Measurements from ENCODE around the gene PCLO.
"Not testable (repeated sequence)": the region's sequence is repeated elsewhere in the genome, so short reads cannot be mapped to it uniquely, and the experiment has no call there.

PCLO gene

DNA sequence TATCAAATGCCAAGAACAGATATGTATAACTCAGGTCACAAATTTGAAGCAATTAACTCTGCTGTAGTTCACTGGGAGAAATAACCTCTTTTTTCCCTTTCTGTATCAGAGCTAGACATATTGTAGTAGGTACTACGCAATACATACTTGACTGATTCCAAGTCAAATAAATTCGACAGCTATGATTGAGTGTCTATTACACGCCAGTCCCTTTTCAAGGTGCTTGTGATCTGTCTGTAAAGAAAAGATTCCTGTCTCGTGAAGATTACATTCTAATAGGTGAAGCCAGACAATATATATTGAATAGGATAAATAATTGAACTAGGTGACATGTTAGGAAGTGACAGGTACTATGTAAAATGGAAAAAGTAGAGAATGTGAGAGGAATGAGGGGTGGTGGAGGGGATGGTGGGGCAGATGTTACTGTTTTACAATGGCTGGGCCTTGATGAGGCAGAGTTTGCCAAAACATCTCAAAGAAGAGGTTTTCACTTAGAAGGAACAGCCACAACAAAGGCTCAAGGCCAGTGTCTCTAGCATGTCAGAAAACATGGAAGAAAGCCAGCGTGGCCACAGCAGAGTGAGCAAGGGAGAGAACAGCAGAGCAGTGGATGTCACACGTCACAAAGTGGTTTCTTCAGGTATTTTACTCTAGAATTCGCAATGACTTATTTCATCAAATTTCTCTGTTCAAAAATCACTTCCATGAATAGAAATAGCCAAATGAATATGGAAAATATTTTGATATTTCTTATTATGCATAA lies 436.5 kb downstream of the PCLO start:
- DNase-seq = no peak

DNA sequence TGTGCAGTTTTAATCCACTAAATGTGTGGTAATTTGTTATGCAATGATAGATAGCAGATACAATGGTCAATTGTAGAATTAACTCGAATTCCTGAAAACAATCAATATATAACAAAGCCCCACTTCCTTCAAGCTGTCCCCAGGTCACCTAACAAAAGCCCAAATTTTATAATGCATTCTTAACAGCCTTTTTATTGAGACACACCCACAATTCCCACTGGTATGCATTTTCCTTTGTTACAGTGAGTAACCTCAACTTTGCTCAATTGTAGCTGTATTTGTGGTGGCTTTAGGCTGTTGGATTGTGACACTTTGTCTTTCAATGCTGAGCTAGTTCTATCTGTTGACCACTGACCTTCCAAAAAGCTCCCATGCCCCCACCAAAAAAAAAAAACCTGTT lies 439.3 kb downstream of the PCLO start:
- DNase-seq = no peak

DNA sequence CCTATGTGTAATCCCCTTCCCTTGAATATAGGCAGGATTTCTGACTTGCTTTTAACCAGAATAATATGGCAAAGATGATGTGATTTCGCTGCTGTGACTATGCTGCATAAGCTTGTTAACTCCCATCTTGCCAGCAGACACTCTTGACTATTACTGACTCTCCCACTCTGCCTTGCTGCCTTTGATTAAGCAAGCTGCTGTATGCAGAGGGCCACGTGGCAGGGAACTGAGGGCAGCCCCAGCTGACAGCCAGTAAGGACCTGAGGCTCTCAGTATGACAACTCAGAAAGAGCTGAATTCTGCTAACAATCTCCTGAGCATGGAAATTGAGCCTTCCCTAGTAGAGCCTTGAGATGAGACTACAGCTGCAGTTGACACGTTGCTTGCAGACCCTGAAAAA lies 439.7 kb downstream of the PCLO start:
- no peak for DNase-seq

DNA sequence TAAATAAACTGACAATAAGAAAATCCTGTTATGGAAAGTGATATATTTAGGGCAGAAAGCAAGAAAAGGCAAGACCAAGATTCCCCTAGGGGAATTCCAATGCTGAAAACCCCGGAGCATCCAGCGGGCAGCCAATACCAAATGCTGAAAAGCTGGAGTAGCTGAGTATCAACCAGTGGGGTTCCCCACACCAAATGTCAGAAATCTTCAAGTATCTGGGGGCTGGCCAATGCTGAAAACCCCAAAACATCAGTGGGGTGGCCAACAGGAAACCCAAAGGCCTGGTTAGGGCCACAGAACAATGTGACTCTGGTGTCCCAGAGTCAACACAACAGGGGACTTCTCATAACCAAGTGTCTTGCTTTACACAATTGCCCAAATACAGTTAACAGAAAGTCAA lies 447.3 kb downstream of the PCLO start:
- no peak for DNase-seq

DNA sequence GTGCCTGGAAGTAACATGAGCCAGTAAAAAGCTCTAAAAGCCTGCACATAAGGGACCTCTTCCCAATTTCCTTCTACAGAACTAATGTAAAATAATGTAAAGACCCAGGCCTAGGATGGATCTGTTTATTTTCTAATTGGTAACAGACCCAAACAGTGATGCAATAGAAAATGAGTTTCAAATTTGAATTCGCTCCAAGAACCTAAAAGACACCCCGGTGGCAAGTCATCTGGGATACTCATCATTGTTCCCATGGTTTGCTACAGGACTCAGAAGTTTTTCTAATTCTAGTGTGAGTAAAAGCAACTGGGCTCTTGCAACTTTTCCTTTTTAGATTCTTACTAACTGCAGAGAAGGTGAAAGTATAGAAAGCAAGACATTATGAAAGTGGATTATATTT lies 447.8 kb downstream of the PCLO start:
- no peak for DNase-seq

DNA sequence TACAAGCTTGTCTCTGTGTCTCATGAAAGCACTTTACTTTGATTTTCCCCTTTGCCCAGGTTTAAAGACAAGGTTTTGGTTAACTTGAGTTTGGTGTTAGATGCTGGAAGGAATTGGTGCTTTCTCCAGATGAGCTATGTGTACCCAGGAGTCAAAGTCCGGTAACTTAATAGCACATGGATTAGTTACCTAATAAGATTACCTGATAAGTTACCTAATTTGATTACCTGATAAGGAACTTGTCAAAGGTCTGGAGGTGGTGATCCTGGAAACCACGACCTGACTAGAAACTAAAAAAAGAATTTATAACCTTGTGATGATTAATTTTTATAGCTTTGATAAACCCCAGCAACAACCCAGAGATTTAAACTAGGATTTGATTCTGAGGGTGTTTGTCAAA lies 449.2 kb downstream of the PCLO start:
- no peak for DNase-seq

DNA sequence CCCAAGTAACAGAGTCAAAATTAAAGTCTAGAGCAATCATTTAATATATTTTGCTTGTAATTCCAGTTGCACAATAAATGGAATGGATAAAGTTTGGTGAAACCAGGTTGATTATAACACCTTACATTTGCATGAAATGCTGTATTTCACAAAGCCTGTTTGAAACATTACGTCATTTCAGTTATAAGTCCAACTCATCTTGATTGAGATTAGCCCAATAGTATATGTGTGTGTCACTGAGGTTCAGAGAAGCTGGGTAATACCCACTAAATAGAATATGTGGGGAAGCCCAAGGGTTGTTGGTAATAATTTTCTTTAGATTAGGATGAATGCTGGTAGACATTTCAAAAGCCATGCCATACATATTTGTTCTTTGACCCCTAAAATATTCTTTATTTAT lies 456.3 kb downstream of the PCLO start:
- not testable (repeated sequence) for DNase-seq

DNA sequence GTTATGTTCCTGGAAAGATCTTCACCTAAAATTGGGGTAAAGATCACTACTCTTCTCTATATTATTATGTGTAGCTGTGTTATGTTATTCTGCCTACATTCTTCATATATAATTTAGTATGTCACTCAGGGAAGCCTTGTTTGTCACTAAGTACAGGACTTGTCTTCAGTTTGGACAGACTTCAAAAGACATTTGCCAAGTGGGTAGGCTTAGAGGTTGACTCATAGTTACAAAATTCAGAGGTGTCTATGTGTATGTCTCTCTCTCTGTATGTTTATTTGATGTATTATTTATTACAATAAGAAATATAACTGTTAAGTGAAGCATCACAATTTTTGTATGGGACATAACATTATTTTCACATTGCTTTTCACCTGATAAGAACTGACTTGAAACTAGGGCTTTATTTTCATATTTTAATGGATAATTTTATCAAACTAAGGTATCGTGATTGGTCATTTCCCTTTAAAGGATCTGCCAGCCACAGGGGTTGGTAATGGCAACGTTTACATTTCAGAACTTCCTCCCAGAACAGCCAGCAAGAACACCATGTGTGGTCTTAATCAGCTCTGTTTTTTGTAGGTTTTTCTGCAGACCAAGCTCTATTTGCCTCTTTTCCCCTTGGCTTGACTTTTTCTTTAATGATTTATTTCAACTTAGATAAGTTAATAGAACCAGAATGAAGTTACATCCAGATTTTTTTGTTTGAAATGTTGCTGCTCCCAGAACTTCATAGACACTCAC lies 457.0 kb downstream of the PCLO start:
- DNase-seq = no peak

DNA sequence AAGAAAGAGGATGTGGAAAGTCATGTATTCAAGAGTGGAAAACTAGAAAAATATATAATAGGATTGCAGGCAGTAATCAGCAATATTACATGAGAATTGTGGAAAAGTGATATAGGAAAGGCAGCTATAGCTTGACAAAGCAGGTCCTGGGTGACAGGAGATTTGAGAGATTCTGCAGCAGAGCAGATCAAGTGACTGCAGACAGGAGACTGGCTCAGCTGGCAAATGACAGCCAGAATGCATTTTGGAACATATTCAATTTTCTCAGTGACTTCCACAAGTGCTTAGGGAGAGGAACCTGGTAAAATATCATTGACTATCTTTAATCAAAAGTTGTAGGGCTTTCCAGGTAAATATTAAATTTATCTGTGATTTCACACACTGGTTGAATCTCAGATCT lies 458.6 kb downstream of the PCLO start:
- DNase-seq = no peak
